ENCODE data around the gene OR10K2.
"Not testable (repeated sequence)": the region's sequence is repeated elsewhere in the genome, so short reads cannot be mapped to it uniquely, and the experiment has no call there.

OR10K2 gene, protein sequence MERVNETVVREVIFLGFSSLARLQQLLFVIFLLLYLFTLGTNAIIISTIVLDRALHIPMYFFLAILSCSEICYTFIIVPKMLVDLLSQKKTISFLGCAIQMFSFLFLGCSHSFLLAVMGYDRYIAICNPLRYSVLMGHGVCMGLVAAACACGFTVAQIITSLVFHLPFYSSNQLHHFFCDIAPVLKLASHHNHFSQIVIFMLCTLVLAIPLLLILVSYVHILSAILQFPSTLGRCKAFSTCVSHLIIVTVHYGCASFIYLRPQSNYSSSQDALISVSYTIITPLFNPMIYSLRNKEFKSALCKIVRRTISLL

DNA sequence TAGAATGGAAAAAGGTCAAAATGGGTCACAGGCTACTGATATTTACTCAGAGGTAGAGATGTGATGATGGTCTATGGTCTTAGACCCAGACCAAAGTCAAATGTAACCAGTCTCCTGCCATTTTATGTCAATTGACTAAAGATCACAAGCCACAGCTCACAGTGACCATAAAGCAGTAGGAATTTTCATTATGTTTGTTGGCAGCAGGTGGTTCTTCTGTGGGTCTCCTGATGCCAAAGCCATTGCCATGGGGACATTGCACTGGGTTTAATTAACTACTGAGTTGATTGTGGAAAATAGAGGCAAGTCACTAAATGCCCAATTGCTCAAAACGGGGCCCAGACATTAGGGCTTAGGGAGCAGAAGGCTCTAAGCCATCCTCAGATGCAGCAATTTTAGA lies at the start of gene OR10K2:
Gene OR10K2, minus strand, starts transcription at position 101 of the 400 bp plus-strand sequence. CDS start 5,371 bp downstream, outside the sequence.
- no peak for DNase-seq (ENCODE audit: low read depth)

DNA sequence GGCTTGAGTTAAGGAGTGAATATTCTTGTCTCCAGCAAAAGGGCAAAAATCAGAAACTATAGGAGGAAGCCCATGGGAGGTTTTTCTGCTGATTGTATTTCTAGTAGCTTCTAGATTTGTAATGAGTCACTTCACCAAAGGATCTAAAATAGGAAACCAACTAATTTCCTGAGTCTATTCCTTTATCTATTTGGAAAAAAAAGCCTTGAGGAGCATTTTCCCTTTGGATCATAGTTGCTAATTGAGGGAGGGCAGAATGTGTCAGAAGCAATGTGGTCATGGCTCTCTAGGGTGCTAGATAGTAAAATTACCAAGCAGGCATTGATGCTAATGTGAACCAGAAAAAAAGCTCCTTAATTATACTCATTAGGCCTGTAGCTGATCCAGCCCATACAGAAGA lies 45.9 kb upstream of the OR10K2 start, which contains the start of gene OR10R2:
Gene OR10R2, plus strand, starts transcription at position 301 of the 400 bp plus-strand sequence. CDS start 106 bp downstream, outside the sequence.
- no peak for DNase-seq (ENCODE audit: low read depth)

DNA sequence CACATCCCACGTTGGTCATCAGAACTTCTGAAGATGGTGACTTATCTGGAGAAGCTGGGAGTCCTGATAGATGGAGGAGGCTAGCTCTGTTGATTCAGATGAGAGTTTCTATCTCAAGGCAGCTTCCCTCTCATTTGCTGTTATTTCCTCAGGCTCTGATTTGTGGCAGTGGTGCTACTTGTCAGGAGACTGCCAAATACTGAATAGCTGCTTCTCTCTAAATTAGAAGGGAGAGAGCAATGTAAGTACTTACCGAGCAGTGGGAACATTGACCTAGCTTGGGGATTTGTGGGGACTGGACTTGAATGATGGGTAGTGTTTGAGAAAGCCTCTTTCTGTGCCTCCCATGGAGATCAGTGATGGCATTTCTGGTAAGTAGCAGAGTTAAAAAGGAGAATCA lies 35.5 kb upstream of the OR10K2 start, which contains the start of gene OR10K1:
Gene OR10K1, plus strand, starts transcription at position 301 of the 400 bp plus-strand sequence. CDS start 3,728 bp downstream, outside the sequence.
- DNase-seq (ENCODE audit: low read depth): no peak

- no peak for DNase-seq (ENCODE audit: low read depth)
These were observed 32.2 kb upstream of the OR10K2 start for GRCh38 chr1:158458263-158458662.

GRCh38 chr1:158457246-158457645 lies 31.2 kb upstream of the OR10K2 start:
- no peak for DNase-seq (ENCODE audit: low read depth)

GRCh38 chr1:158454537-158454936 lies 28.5 kb upstream of the OR10K2 start:
- no peak for DNase-seq (ENCODE audit: low read depth)

DNA sequence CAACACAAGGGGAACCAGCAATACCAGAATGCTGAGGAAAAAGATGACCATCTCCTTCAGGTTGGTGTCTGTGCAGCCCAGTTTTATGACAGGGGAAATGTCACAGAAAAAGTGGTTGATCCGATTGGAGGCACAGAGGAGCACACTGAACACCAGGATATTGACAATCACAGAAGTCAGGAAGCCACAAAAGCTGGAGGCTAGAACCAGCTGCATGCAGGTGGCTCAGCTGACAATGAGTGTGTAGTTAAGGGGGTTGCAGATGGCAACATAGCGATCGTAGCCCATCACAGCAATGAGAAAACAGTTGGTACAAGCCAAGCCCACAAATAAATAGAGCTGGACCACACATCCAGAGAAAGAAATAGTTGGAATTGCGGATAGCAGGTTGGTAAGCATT lies 19.3 kb upstream of the OR10K2 start:
- DNase-seq (ENCODE audit: low read depth): no peak

DNA sequence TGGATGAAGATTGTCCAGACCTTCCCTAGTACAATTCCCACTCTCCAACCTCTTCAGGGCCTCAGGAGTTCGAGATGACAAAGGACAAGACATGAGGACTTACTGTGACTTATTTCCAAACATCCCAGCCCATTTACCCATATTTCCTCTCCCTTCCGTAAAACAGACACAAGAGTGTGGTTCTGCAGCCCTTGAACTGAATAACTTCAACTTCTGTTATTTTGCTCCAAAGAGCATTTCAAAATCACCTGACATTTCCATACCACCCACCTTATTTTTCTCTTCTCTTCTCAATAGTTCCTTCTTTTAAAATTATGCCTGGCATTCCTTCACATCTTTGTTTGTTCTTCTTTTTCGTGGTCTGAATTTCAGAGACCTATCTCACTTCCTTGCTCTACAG lies 8.7 kb upstream of the OR10K2 start:
- DNase-seq (ENCODE audit: low read depth): no peak

GRCh38 chr1:158430163-158430562 lies 4.1 kb upstream of the OR10K2 start:
- DNase-seq (ENCODE audit: low read depth): not testable (repeated sequence)

GRCh38 chr1:158425027-158425426 lies 1.0 kb downstream of the OR10K2 start:
- no peak for DNase-seq (ENCODE audit: low read depth)

GRCh38 chr1:158422212-158422611 lies 3.8 kb downstream of the OR10K2 start:
- DNase-seq (ENCODE audit: low read depth): no peak

DNA sequence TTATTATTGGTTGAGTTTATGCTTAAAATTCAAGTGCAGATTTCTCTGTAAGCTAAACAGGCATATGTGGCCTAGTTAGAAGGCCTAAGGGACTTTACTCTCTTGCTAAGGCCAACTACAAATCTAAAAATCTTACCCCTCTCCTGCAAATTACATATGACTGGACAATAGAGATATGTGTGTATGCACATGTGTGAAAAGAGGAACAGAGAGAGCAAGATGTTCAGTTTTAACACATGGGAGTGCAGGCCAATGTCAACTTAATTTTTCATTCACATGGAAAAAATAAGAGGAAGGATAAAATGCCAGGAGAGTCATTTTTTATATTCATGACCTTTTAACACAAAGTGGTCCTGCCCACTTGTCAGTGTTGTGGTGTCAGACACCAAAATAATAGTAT lies 8.5 kb downstream of the OR10K2 start:
- no peak for DNase-seq (ENCODE audit: low read depth)

GRCh38 chr1:158414651-158415345 lies 11.2 kb downstream of the OR10K2 start:
- DNase-seq (ENCODE audit: low read depth): no peak

- no peak for DNase-seq (ENCODE audit: low read depth)
These were observed 18.9 kb downstream of the OR10K2 start for GRCh38 chr1:158407092-158407491.

DNA sequence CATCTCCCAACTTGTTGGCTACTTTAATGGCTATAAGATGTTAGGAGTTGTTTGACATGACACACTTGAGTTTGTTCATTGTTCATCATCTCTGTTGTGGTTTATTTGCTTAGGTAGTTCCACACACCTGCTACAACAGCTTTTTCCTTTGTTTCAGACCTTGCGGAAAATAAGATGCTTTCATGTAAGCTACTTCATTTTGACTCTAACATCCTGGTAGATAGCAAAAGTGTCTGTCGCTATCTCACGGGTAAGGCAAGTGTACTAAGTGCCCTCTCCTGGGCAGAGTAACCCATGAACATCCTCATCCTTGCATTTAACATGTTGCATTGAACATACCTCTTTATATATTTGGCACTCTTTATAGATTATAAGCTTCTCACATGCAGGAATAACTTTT lies 25.2 kb downstream of the OR10K2 start:
- DNase-seq (ENCODE audit: low read depth): no peak

DNA sequence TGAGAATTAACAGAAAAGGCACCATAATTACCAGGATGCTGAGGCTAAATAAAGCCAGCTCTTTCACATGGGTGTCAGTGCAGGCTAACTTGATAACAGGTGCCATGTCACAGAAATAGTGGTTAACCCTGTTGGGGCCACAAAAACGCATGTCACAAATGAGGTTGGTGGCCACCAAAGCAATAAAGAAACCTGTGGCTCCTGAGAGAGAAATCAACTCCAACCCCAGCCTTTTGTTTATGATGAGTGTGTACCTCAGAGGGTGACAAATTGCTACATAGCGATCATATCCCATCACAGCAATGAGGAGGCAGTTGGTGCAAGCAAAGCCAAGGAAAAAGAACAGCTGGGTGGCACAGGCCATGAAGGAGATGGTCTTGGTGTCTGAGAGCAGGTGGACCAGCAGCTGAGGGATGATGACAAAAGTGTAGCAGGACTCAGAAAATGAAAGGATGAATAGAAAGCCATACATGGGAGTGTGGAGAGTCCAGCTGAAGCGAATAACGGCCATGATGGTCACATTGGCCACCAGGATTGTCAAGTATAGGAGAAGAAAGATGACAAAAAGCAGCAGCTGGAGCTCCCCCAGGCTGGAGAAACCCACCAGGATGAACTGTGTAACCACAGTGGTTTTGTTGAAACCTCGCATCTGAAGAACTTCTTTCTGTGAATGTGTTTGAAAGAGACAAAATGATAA lies 27.1 kb downstream of the OR10K2 start, which contains the start of gene OR10T2:
Gene OR10T2, minus strand, starts transcription at position 649 of the 697 bp plus-strand sequence. Its CDS starts 0 bp downstream, at position 649.
- DNase-seq (ENCODE audit: low read depth): no peak

GRCh38 chr1:158396646-158397045 lies 29.4 kb downstream of the OR10K2 start:
- DNase-seq (ENCODE audit: low read depth): no peak

DNA sequence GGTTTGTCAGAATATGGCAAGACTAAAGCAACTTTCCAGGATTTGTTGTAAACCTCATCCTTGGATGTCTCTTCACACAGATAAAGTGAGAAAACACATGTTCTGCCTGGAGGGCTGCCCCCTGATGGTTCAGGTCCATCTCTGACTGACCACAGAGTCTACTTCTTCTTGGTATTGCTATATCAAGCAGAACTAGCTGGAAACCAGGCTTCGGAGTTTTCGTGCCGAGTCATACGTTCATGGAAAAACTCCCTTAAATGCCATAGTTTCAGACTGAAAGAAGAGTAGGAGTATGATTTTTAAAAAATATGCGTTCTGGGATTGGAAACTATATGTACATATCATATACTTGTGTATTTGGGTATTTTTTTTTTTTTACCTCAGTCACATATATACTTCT lies 32.6 kb downstream of the OR10K2 start:
- no peak for DNase-seq (ENCODE audit: low read depth)

DNA sequence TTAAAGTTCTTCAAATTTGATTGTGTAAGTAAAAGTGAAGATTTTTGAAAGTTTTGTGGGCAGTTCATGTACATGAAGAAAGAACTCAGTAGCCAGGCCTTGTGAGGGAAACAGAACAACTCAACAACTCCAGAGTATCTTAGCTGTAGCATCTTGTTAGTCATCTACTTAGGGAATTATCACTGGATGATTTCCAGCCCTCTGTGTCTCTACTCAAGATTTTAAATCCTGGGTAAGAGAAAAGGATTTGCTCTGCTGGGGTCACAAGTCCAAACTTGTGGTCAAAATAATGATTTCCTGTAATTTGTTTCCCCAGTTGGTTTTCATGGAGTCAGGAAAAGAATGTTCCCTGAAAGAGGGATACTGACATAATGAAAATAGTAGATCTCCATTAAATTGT lies 34.9 kb downstream of the OR10K2 start:
- no peak for DNase-seq (ENCODE audit: low read depth)

GRCh38 chr1:158390331-158390730 lies 35.7 kb downstream of the OR10K2 start:
- DNase-seq (ENCODE audit: low read depth): no peak

GRCh38 chr1:158374860-158375259 lies 51.2 kb downstream of the OR10K2 start:
- no peak for DNase-seq (ENCODE audit: low read depth)

GRCh38 chr1:158374101-158374500 lies 51.9 kb downstream of the OR10K2 start:
- DNase-seq (ENCODE audit: low read depth): not testable (repeated sequence)
